SU-DHL-6 (cell line): Measurements from ENCODE around the gene VAV3.

ENCODE experiments used
- H2AFZ ChIP-seq: fragments of 200-600 bp; sonication (generic); 2 replicates; pipeline ENCODE4 v1.6.1; 2014; ENCODE audit warnings: low read depth, mild to moderate bottlenecking, moderate library complexity, mixed read lengths, antibody characterized with exemption, low read length; ENCODE audit not compliant: severe bottlenecking
- H3F3A ChIP-seq: fragments of 200-600 bp; shearing (Covaris generic); 2 replicates; pipeline ENCODE4 v1.6.0; 2016; ENCODE audit warnings: antibody characterized with exemption, mild to moderate bottlenecking; ENCODE audit not compliant: insufficient read depth
- H3K27ac ChIP-seq: fragments of 200-600 bp; sonication (generic); 2 replicates; pipeline ENCODE4 v1.5.1; 2016; ENCODE audit warnings: low read depth, mild to moderate bottlenecking, low read length, moderate library complexity, mixed read lengths
- H3K27me3 ChIP-seq: fragments of 200-600 bp; sonication (generic), shearing (Covaris generic); 2 replicates; pipeline ENCODE4 v1.6.0; 2014; ENCODE audit warnings: mild to moderate bottlenecking, low read length
- H3K36me3 ChIP-seq: fragments of 200-600 bp; sonication (generic); 2 replicates; pipeline ENCODE4 v1.6.1; 2014; ENCODE audit warnings: mild to moderate bottlenecking, low read length, mixed read lengths
- H3K4me2 ChIP-seq: fragments of 300-600, 200-600 bp; shearing (Covaris generic), sonication (generic); 2 replicates; pipeline ENCODE4 v1.6.0; 2014; ENCODE audit warnings: low read length, low read depth, mild to moderate bottlenecking; ENCODE audit not compliant: poor library complexity, severe bottlenecking
- H3K4me3 ChIP-seq: fragments of 200-600 bp; sonication (generic); 2 replicates; pipeline ENCODE4 v1.5.1; 2014; ENCODE audit warnings: antibody characterized with exemption, low read length, mild to moderate bottlenecking, mixed read lengths; ENCODE audit not compliant: insufficient read depth, poor library complexity, severe bottlenecking
- H3K79me2 ChIP-seq: fragments of 200-600 bp; sonication (generic); 2 replicates; pipeline ENCODE4 v1.6.1; 2014; ENCODE audit warnings: mild to moderate bottlenecking, low read length, moderate library complexity; ENCODE audit not compliant: insufficient read depth
- H3K9ac ChIP-seq: fragments of 200-600 bp; sonication (generic); 2 replicates; pipeline ENCODE4 v1.7.0; 2014; ENCODE audit warnings: mild to moderate bottlenecking, low read length
- H3K9me2 ChIP-seq: fragments of 200-600 bp; sonication (generic); replicated peaks from 2 replicates; pipeline ENCODE4 v1.6.1; 2014; ENCODE audit warnings: low read length; ENCODE audit not compliant: insufficient read depth
- H3K9me3 ChIP-seq: fragments of 200-600 bp; sonication (generic); 2 replicates; pipeline ENCODE4 v1.6.1; 2014; ENCODE audit warnings: low read length, mixed read lengths; ENCODE audit not compliant: insufficient read depth
- H4K20me1 ChIP-seq: fragments of 200-600 bp; sonication (generic); 2 replicates; pipeline ENCODE4 v1.6.1; 2014; ENCODE audit warnings: low read depth, mild to moderate bottlenecking, antibody characterized with exemption, low read length, moderate library complexity, mixed read lengths
- EZH2phosphoT487 ChIP-seq: fragments of 200-600 bp; sonication (generic), shearing (Covaris generic); conservative IDR thresholded peaks from 2 replicates; pipeline ENCODE4 v1.6.1; 2018; ENCODE audit warnings: mild to moderate bottlenecking, antibody characterized with exemption, low read length, moderate library complexity, mixed read lengths
- TF ChIP-seq, protein P1 (sequence below): fragments of 200-600 bp; sonication (generic); IDR thresholded peaks from one replicate; pipeline ENCODE4 v1.5.1; 2017; ENCODE audit warnings: antibody characterized with exemption, mild to moderate bottlenecking, low read length, moderate library complexity; ENCODE audit not compliant: insufficient read depth, poor library complexity, severe bottlenecking

Gene VAV3

DNA sequence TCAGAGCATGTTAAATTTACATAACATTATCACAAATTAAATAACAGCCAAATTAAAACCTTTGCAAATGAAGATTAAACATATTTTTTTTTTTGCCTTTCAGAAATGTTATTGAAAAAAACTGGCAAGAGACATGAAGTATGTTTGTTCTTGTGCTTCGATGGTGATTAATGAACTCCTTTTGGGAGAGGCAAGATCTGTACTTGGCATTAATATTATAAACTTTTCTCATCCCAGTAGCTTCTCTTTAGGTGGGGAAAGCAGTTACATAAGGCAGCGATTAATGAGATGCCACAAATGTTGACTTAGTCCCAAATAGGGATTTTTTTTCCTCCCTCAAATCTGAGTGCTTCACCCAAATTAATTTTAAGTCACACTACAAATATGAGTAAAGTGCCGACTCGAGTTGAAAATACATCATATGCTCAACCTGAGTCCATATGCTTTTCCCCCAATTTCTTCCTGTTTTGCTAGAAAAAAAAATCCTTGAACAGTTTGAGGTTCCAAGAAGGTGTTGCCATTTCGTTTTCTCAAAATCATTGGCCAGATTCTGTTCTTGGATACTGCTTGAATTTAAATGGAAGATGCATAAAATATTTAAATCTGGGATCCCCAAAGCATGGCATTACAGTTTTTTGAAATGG is 294.5 kb downstream of the VAV3 start:
- no peaks in the 10 kb centered on the region for H3F3A ChIP-seq
- no peaks in the 10 kb centered on the region for H3K9me3 ChIP-seq
- H3K79me2 ChIP-seq: no peaks in the 10 kb centered on the region
- H4K20me1 ChIP-seq: no peaks in the 10 kb centered on the region
- no peak overlapping the region for H3K4me3 ChIP-seq
- no peaks in the 10 kb centered on the region for H3K27me3 ChIP-seq
- no peak overlapping the region for H3K9ac ChIP-seq
- H3K36me3 ChIP-seq: no peaks in the 10 kb centered on the region
- no peaks in the 10 kb centered on the region for H3K9me2 ChIP-seq
- TF ChIP-seq EZH2phosphoT487: no peak
- TF ChIP-seq, protein P1, sequence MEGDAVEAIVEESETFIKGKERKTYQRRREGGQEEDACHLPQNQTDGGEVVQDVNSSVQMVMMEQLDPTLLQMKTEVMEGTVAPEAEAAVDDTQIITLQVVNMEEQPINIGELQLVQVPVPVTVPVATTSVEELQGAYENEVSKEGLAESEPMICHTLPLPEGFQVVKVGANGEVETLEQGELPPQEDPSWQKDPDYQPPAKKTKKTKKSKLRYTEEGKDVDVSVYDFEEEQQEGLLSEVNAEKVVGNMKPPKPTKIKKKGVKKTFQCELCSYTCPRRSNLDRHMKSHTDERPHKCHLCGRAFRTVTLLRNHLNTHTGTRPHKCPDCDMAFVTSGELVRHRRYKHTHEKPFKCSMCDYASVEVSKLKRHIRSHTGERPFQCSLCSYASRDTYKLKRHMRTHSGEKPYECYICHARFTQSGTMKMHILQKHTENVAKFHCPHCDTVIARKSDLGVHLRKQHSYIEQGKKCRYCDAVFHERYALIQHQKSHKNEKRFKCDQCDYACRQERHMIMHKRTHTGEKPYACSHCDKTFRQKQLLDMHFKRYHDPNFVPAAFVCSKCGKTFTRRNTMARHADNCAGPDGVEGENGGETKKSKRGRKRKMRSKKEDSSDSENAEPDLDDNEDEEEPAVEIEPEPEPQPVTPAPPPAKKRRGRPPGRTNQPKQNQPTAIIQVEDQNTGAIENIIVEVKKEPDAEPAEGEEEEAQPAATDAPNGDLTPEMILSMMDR: no peak
- H2AFZ ChIP-seq: no peak overlapping the region
- H3K4me2 ChIP-seq: no peak overlapping the region
- H3K27ac ChIP-seq: no peak overlapping the region

DNA sequence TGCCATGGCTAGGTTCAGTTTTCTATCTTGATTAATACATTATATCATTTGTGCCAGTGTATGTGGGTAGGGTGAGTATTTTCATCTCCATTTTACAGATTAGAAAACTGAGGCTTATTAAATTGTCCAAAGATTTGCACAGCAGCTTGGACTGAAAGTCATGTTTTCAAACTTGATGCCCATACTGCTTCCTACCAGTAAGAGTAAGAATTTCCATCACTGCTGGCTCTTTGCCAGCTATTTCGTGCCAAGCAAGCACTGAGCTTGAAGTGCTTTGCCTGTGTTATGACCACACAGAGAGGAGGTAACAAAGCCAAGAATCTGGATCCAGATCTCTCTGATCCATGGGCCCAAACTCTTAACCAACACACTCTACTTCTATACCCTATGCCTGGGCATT is 295.0 kb downstream of the VAV3 start:
- H3K27me3 ChIP-seq: no peaks in the 10 kb centered on the region
- TF ChIP-seq, protein P1: no peak
- no peak for TF ChIP-seq EZH2phosphoT487
- H3K36me3 ChIP-seq: no peaks in the 10 kb centered on the region
- H3K79me2 ChIP-seq: no peaks in the 10 kb centered on the region
- no peak overlapping the region for H3K9ac ChIP-seq
- H3K27ac ChIP-seq: no peak overlapping the region
- no peaks in the 10 kb centered on the region for H3F3A ChIP-seq
- H3K4me2 ChIP-seq: no peak overlapping the region
- no peaks in the 10 kb centered on the region for H3K9me2 ChIP-seq
- no peak overlapping the region for H3K4me3 ChIP-seq
- H2AFZ ChIP-seq: no peak overlapping the region
- no peaks in the 10 kb centered on the region for H4K20me1 ChIP-seq
- H3K9me3 ChIP-seq: no peaks in the 10 kb centered on the region

DNA sequence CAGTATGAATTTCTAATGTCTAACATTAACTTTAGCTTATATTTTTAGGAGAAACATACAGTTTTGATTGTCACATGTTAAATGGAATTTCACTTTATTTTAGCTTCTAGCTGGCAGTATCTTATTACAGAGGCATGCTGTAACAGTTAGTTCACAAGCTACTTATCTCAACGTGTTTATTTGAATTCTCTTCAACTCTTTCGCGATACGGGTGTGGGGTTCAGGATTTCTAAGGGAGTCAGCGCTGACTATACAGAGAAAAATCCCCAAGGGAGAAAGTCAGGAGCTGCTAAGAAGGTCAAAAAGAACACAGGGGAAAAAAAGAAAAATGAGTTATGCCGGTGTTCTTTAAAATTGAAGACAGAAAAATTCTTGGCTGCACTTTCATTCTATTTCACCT is 296.2 kb downstream of the VAV3 start:
- no peak overlapping the region for H3K4me2 ChIP-seq
- H3K4me3 ChIP-seq: no peak overlapping the region

More for the DNA sequence above, 296.2 kb downstream of the VAV3 start:
- H3K27me3 ChIP-seq: no peaks in the 10 kb centered on the region
- no peaks in the 10 kb centered on the region for H3K9me2 ChIP-seq
- no peaks in the 10 kb centered on the region for H3K79me2 ChIP-seq
- no peak for TF ChIP-seq EZH2phosphoT487
- TF ChIP-seq, protein P1: no peak
- no peak overlapping the region for H3K9ac ChIP-seq
- H3F3A ChIP-seq: no peaks in the 10 kb centered on the region
- H3K9me3 ChIP-seq: no peaks in the 10 kb centered on the region
- no peak overlapping the region for H3K27ac ChIP-seq
- H2AFZ ChIP-seq: no peak overlapping the region
- H3K36me3 ChIP-seq: no peaks in the 10 kb centered on the region
- H4K20me1 ChIP-seq: no peaks in the 10 kb centered on the region
